IPS-18a (cell line): ENCODE measurements around the gene GDPD3.

Experiments used
- H3K27ac ChIP-seq: one replicate; pipeline ENCODE4 v1.5.1; 2013; ENCODE audit warnings: low read length
- H3K27me3 ChIP-seq: one replicate; pipeline ENCODE4 v1.6.1; 2013; ENCODE audit warnings: mild to moderate bottlenecking, low read length; ENCODE audit not compliant: control insufficient read depth, insufficient read depth
- H3K36me3 ChIP-seq: one replicate; pipeline ENCODE4 v1.6.1; 2013; ENCODE audit warnings: low read depth, low read length; ENCODE audit not compliant: control insufficient read depth
- H3K4me1 ChIP-seq: one replicate; pipeline ENCODE4 v1.6.1; 2013; ENCODE audit warnings: low read depth, low read length; ENCODE audit not compliant: control insufficient read depth
- H3K4me3 ChIP-seq: one replicate; pipeline ENCODE4 v1.5.1; 2013; ENCODE audit warnings: low read length
- H3K9ac ChIP-seq: one replicate; pipeline ENCODE4 v1.6.1; 2013; ENCODE audit warnings: mild to moderate bottlenecking, low read length, moderate library complexity
- H3K9me3 ChIP-seq: one replicate; pipeline ENCODE4 v1.6.1; 2013; ENCODE audit warnings: low read depth, low read length; ENCODE audit not compliant: control insufficient read depth

Gene GDPD3, protein sequence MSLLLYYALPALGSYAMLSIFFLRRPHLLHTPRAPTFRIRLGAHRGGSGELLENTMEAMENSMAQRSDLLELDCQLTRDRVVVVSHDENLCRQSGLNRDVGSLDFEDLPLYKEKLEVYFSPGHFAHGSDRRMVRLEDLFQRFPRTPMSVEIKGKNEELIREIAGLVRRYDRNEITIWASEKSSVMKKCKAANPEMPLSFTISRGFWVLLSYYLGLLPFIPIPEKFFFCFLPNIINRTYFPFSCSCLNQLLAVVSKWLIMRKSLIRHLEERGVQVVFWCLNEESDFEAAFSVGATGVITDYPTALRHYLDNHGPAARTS

GRCh38 chr16:30113031-30113710 lies at the start of gene GDPD3:
TSS of gene GDPD3 (minus strand) at chr16:30113537. CDS start at chr16:30113478, 59 bp downstream.
- H3K9ac ChIP-seq = no peak within 1 kb of the TSS
- H3K27ac ChIP-seq = no peak within 1 kb of the TSS
- no peak within 1 kb of the TSS for H3K4me3 ChIP-seq
- no peaks in the 10 kb centered on the region for H3K9me3 ChIP-seq
- H3K27me3 ChIP-seq = no peaks in the 10 kb centered on the region
- H3K36me3 ChIP-seq = peaks cover 3% of the 10 kb centered on the region
- H3K4me1 ChIP-seq = no peaks in the 10 kb centered on the region

- Histone ChIP-seq H3K36me3 (no peaks in the 10 kb centered on the region), H3K27me3 (no peaks in the 10 kb centered on the region), H3K9me3 (no peaks in the 10 kb centered on the region), H3K9ac (no peak overlapping the region), H3K4me1 (no peaks in the 10 kb centered on the region), H3K27ac (no peak overlapping the region), H3K4me3 (no peak overlapping the region)
These were observed 43.9 kb upstream of the GDPD3 start for GRCh38 chr16:30157214-30157613.

GRCh38 chr16:30155188-30155587 lies 41.9 kb upstream of the GDPD3 start:
- Histone ChIP-seq H3K27ac (no peak overlapping the region), H3K9ac (no peak overlapping the region), H3K4me1 (no peaks in the 10 kb centered on the region), H3K4me3 (no peak overlapping the region), H3K27me3 (no peaks in the 10 kb centered on the region), H3K9me3 (no peaks in the 10 kb centered on the region), H3K36me3 (no peaks in the 10 kb centered on the region)

- Histone ChIP-seq H3K9me3 (no peaks in the 10 kb centered on the region), H3K4me3 (no peak overlapping the region), H3K4me1 (no peaks in the 10 kb centered on the region), H3K9ac (no peak overlapping the region), H3K27ac (no peak overlapping the region), H3K36me3 (no peaks in the 10 kb centered on the region), H3K27me3 (no peaks in the 10 kb centered on the region)
These were observed 39.2 kb upstream of the GDPD3 start for GRCh38 chr16:30152517-30152916.

DNA sequence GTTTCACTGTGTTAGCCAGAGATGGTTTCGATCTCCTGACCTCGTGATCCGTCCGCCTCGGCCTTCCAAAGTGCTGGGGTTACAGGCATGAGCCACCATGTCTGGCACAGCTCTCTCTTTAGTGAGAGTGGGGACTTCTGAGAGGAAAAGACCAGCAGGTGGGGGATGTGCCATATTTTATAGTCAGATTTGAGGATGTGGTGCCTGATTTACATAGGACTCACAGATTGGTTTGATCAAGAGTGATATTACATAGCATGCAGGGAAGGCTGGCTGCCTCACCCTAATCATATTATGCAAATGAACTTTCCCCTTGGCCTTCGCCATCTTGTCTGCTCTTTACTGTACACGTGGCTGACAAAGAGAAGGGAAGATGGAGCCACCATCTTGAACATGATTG lies 37.8 kb upstream of the GDPD3 start:
- no peak overlapping the region for H3K9ac ChIP-seq
- H3K27ac ChIP-seq = no peak overlapping the region

DNA sequence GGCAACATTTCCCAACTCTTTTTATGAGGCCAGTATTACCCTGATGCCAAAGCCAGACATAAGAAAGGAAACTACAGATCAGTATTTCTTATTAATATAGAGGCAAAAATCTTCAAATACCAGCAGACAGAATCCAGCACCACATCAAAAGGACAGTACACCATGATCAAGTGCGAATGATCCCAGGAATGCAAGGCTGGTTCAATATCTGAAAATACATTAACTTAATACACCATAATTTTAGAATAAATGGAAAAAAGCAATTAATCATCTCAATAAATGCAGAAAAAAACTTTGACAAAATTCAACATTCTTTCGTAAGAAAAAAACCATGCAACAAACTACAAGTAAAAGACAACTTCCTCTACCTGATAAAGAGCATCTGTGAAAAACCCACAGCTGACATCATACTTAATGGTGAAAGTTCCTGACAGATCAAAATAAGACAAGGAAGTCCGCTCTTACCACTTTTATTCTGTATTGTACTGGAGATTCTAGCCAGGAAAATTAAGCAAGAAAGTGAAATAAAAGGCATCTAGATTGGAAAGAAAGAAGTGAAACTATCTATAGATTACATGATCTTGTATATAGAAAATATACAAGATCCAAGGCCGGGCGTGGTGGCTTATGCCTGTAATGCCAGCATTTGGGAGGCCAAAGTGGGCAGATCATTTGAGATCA lies 36.1 kb upstream of the GDPD3 start:
- Histone ChIP-seq H3K27me3 (no peaks in the 10 kb centered on the region), H3K27ac (no peak overlapping the region), H3K36me3 (no peaks in the 10 kb centered on the region), H3K9ac (no peak overlapping the region), H3K4me1 (no peaks in the 10 kb centered on the region), H3K4me3 (no peak overlapping the region), H3K9me3 (no peaks in the 10 kb centered on the region)

More for the DNA sequence above, 37.8 kb upstream of the GDPD3 start:
- H3K4me3 ChIP-seq = no peak overlapping the region
- no peaks in the 10 kb centered on the region for H3K27me3 ChIP-seq
- no peaks in the 10 kb centered on the region for H3K4me1 ChIP-seq
- no peaks in the 10 kb centered on the region for H3K36me3 ChIP-seq
- no peaks in the 10 kb centered on the region for H3K9me3 ChIP-seq

DNA sequence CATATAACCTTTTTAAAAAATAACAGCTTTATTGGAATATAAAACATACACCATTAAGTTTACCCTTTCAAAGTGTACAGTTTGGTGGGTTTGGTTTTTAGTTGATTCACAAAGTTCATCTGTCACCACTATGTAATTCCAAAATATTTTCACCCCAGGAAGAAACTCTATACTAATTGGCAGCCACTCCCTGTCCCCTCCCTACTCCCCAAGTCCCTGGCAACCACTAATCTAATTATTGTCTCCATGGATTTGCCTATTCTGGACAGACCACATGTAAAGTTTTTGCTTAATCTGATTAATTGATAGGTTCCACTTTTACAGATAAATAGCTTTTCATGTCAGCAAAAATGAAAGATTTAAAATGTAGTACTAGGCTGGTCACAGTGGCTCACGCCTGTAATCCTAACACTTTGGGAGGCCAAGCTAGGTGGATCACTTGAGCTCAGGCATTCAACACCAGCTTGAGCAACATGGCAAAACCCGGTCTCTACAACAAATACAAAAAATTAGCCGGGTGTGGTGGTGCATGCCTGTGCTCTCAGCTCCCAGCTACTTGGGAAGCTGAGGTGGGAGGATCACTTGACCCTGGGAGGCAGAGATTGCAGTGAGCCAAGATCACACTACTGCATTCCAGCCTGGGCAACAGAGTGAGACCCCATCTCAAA lies 34.6 kb upstream of the GDPD3 start:
- Histone ChIP-seq H3K4me3 (no peak overlapping the region), H3K9me3 (no peaks in the 10 kb centered on the region), H3K4me1 (no peaks in the 10 kb centered on the region), H3K9ac (no peak overlapping the region), H3K27ac (no peak overlapping the region), H3K36me3 (no peaks in the 10 kb centered on the region), H3K27me3 (no peaks in the 10 kb centered on the region)

DNA sequence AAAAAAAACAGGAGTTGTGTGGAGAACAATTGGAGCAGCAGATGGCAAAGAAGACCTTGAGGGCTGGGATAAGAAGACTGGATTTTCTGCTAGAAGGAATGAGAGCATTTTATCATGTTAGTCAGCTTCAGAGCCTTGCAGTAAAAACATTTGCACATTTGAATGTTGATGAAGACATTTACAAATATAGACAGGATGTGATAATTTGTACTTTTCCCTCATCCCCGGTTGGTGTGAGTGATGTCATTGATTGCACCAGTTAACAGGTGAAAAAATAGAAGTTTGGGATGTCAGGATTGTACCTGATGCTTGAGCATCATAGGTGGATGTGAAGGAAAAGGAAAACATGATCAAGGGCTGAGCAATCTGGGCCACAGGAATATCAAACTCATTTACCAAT lies 32.3 kb upstream of the GDPD3 start:
- Histone ChIP-seq H3K4me1 (no peaks in the 10 kb centered on the region), H3K4me3 (no peak overlapping the region), H3K9me3 (no peaks in the 10 kb centered on the region), H3K36me3 (no peaks in the 10 kb centered on the region), H3K9ac (no peak overlapping the region), H3K27ac (no peak overlapping the region), H3K27me3 (no peaks in the 10 kb centered on the region)

- Histone ChIP-seq H3K27ac (no peak overlapping the region), H3K4me3 (no peak overlapping the region), H3K9me3 (no peaks in the 10 kb centered on the region), H3K9ac (no peak overlapping the region), H3K4me1 (no peaks in the 10 kb centered on the region), H3K36me3 (no peaks in the 10 kb centered on the region), H3K27me3 (no peaks in the 10 kb centered on the region)
These were observed 31.6 kb upstream of the GDPD3 start for GRCh38 chr16:30144917-30145316.

DNA sequence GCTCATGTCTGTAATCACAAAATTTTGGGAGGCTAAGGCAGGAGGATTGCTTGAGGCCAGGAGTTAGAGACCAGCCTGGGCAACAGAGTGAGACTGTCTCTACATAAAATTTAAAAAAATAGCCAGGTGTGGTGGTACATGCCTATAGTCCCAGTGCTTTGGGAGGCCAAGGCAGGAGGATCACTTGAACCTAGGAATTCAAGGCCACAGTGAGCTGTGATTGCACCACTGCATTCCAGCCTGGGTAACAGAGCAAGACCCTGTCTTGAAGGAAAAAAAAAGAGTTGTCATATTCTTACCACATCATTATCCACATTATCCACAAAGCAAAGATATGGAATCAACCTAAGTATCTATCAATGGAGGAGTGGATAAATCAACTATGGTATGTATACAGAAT lies 30.7 kb upstream of the GDPD3 start:
- Histone ChIP-seq H3K4me3 (no peak overlapping the region), H3K9me3 (no peaks in the 10 kb centered on the region), H3K36me3 (no peaks in the 10 kb centered on the region), H3K27ac (no peak overlapping the region), H3K4me1 (no peaks in the 10 kb centered on the region), H3K9ac (no peak overlapping the region), H3K27me3 (no peaks in the 10 kb centered on the region)

GRCh38 chr16:30143347-30143702 lies 30.0 kb upstream of the GDPD3 start:
- H3K36me3 ChIP-seq = no peaks in the 10 kb centered on the region
- no peaks in the 10 kb centered on the region for H3K4me1 ChIP-seq
- H3K4me3 ChIP-seq = no peak overlapping the region
- H3K9me3 ChIP-seq = no peaks in the 10 kb centered on the region
- H3K27ac ChIP-seq = no peak overlapping the region
- no peaks in the 10 kb centered on the region for H3K27me3 ChIP-seq
- H3K9ac ChIP-seq = no peak overlapping the region
